HepG2 (cell line): ENCODE measurements around the gene ANKRD44. TPM values are rescaled to one million over a fixed set of nuclear protein-coding genes. Genes with fewer than 3 reads are reported as not detected.

Experiments
- ATAC-seq: fragments of 200-7000 bp; cut with Tn5 transposase; 3 replicates; pipeline ENCODE4 v1.9.1; 2020; ENCODE audit warnings: mild to moderate bottlenecking, moderate library complexity
- BruUV-seq: library from RNA; stranded (reverse); fragments of 400-500 nt; replicated peaks from 2 replicates; lab custom pipeline; 2021; lab: Mats Ljungman, UMichigan
- CTCF ChIA-PET: fragments of 300-600 bp; formaldehyde crosslinking; extraction: SDS; loops from one replicate; lab custom pipeline; 2021; ENCODE audit warnings: low total read pairs, inconsistent platforms, low intra/inter-chr PET ratio; lab: Yijun Ruan, JAX
- POLR2A ChIA-PET: fragments of 350-600 bp; sonication (Branson Sonifier 250); formaldehyde crosslinking; loops from one replicate; lab custom pipeline; 2020; ENCODE audit warnings: antibody characterized with exemption, inconsistent platforms; lab: Yijun Ruan, JAX
- DNase-seq: peaks from one replicate; pipeline ENCODE4 v3.0.0-alpha.2; 2015; ENCODE audit warnings: low spot score
- FAIRE-seq: peaks from 3 replicates; lab custom pipeline; 2011; peaks lifted over from hg19 to GRCh38; lab: Jason Lieb, UNC
- H2AFZ ChIP-seq: one replicate; pipeline ENCODE4 v1.6.1; 2011; ENCODE audit warnings: low read length, inconsistent platforms
- H3K27ac ChIP-seq: fragments of 300-600 bp; 3 replicates; pipeline ENCODE4 v1.8.0; 2011; ENCODE audit warnings: mixed run types, mild to moderate bottlenecking, mixed read lengths, low read length, inconsistent platforms; ENCODE audit not compliant: insufficient read depth; ENCODE audit errors: extremely low read length
- H3K27me3 ChIP-seq, 2 experiments: fragments of 200-600 bp in 1 of 2; 2 replicates in 1 of 2; 3 replicates in 1 of 2; pipeline versions ENCODE4 v1.6.0 to v1.8.0; 2011; ENCODE audit warnings: low read length in 2 of 2, mild to moderate bottlenecking in 2 of 2, moderate library complexity in 2 of 2, inconsistent platforms in 1 of 2; ENCODE audit not compliant: insufficient read depth in 2 of 2, control insufficient read depth in 1 of 2
- H3K36me3 ChIP-seq, 2 experiments: fragments of 200-600 bp in 1 of 2; replicated peaks in 1 of 2; 2 replicates in 1 of 2; 3 replicates in 1 of 2; pipeline versions ENCODE4 v1.5.1 to v1.8.0; 2011; ENCODE audit warnings: low read length in 2 of 2, inconsistent platforms in 1 of 2; ENCODE audit not compliant: insufficient read depth in 2 of 2, control insufficient read depth in 1 of 2
- H3K4me1 ChIP-seq: 2 replicates; pipeline ENCODE4 v1.5.1; 2012; ENCODE audit warnings: low read length, inconsistent platforms; ENCODE audit not compliant: insufficient read depth
- H3K4me2 ChIP-seq: 2 replicates; pipeline ENCODE4 v1.6.0; 2011; ENCODE audit warnings: low read depth, low read length, inconsistent platforms
- H3K4me3 ChIP-seq, 3 experiments: fragments of 200-600 bp in 1 of 3; sonication (generic), shearing (Covaris generic) in 1 of 3; replicated peaks in 1 of 3; 2 replicates each; pipeline ENCODE4 v1.5.1; 2011 to 2016; ENCODE audit warnings: low read length in 3 of 3, inconsistent platforms in 2 of 3, low read depth in 2 of 3, mild to moderate bottlenecking in 2 of 3, control low read depth in 1 of 3, mixed read lengths in 1 of 3; ENCODE audit not compliant: insufficient read depth in 1 of 3
- H3K79me2 ChIP-seq: one replicate; pipeline ENCODE4 v1.6.1; 2011; ENCODE audit warnings: low read length, inconsistent platforms; ENCODE audit not compliant: insufficient read depth
- H3K9ac ChIP-seq: 2 replicates; pipeline ENCODE4 v1.6.0; 2011; ENCODE audit warnings: mild to moderate bottlenecking, low read depth, low read length, inconsistent platforms; ENCODE audit not compliant: insufficient read depth
- H3K9me3 ChIP-seq: 2 replicates; pipeline ENCODE4 v1.5.1; 2012; ENCODE audit warnings: mild to moderate bottlenecking, low read length
- H4K20me1 ChIP-seq: 2 replicates; pipeline ENCODE4 v1.6.0; 2011; ENCODE audit warnings: inconsistent platforms, mild to moderate bottlenecking, low read length, moderate library complexity; ENCODE audit not compliant: insufficient read depth
- ASH2L ChIP-seq: fragments of 300-600, 200-600 bp; sonication (generic); IDR thresholded peaks from 2 replicates; pipeline ENCODE4 v1.7.0; 2017; ENCODE audit warnings: low read depth, mild to moderate bottlenecking, moderate library complexity, mixed read lengths, low read length; ENCODE audit not compliant: insufficient read length
- FOSL1 ChIP-seq: sonication (generic); formaldehyde crosslinking; IDR thresholded peaks from 2 replicates; pipeline ENCODE4 v1.9.0; 2021; ENCODE audit warnings: missing genetic modification reagents, borderline replicate concordance
- FOXA3 ChIP-seq: IDR thresholded peaks from 2 replicates; pipeline ENCODE4 v1.6.1; 2016; ENCODE audit warnings: missing genetic modification reagents, missing compliant biosample characterization
- GATAD1 ChIP-seq: IDR thresholded peaks from 2 replicates; pipeline ENCODE4 v1.6.1; 2016; ENCODE audit warnings: missing genetic modification reagents, missing compliant biosample characterization
- KAT8 ChIP-seq: IDR thresholded peaks from 2 replicates; pipeline ENCODE4 v1.6.1; 2016; ENCODE audit warnings: missing genetic modification reagents, missing compliant biosample characterization
- KLF12 ChIP-seq: sonication (generic); formaldehyde crosslinking; IDR thresholded peaks from 2 replicates; pipeline ENCODE4 v1.4.0; 2020; ENCODE audit warnings: missing genetic modification reagents, borderline replicate concordance
- NCOA1 ChIP-seq: sonication (generic); formaldehyde crosslinking; IDR thresholded peaks from 2 replicates; pipeline ENCODE4 v1.9.0; 2021; ENCODE audit warnings: missing genetic modification reagents
- SAFB2 ChIP-seq: sonication (generic); formaldehyde crosslinking; IDR thresholded peaks from 2 replicates; pipeline ENCODE4 v1.5.1; 2020; ENCODE audit warnings: missing genetic modification reagents, low read depth, mild to moderate bottlenecking, borderline replicate concordance
- SMAD1 ChIP-seq: sonication (generic); formaldehyde crosslinking; IDR thresholded peaks from 2 replicates; pipeline ENCODE4 v1.4.0; 2020; ENCODE audit warnings: missing genetic modification reagents, low read depth, mild to moderate bottlenecking, borderline replicate concordance
- ZBTB42 ChIP-seq: sonication (generic); formaldehyde crosslinking; IDR thresholded peaks from 2 replicates; pipeline ENCODE4 v1.5.0; 2020; ENCODE audit warnings: mild to moderate bottlenecking, missing genetic modification reagents
- ZMYM3 ChIP-seq: sonication (generic); formaldehyde crosslinking; IDR thresholded peaks from 2 replicates; pipeline ENCODE4 v1.5.1; 2020; ENCODE audit warnings: mild to moderate bottlenecking, missing genetic modification reagents
- ZNF343 ChIP-seq: sonication (generic); formaldehyde crosslinking; IDR thresholded peaks from 2 replicates; pipeline ENCODE4 v1.4.0; 2020; ENCODE audit warnings: mild to moderate bottlenecking, missing genetic modification reagents
- ZNF484 ChIP-seq: sonication (generic); formaldehyde crosslinking; IDR thresholded peaks from 2 replicates; pipeline ENCODE4 v1.5.1; 2020; ENCODE audit warnings: mild to moderate bottlenecking, low read depth, missing genetic modification reagents, borderline replicate concordance
- ZNF605 ChIP-seq: sonication (generic); formaldehyde crosslinking; IDR thresholded peaks from 2 replicates; pipeline ENCODE4 v1.8.0; 2022; ENCODE audit warnings: mild to moderate bottlenecking, missing genetic modification reagents
- WGBS: methylation state at CpG from one replicate; pipeline ENCODE4 v1.1.6; 2017; ENCODE audit warnings: low lambda C conversion rate; 5-methylcytosine and 5-hydroxymethylcytosine counted together
- in situ Hi-C: cut with HindIII; loops from 2 replicates; pipeline ENCODE4 v1.10.0; 2017; ENCODE audit warnings: low pct_unique_long_range_greater_than_20kb; ENCODE audit not compliant: extremely low pct_ligation_motif_present
- intact Hi-C: fragments of 100-400 bp; cut with micrococcal nuclease; formaldehyde crosslinking; loops from one replicate; pipeline ENCODE4 v1.10.0; 2022; ENCODE audit not compliant: unreplicated experiment
- polyA plus RNA-seq, 8 experiments: library from polyadenylated mRNA; depleted of rRNA in 3 of 8; stranded (reverse) in 7 of 8; unstranded in 1 of 8; fragments of >200 nt; fragmentation: Illumina TruSeq in 4 of 8; extraction: Trizol in 4 of 8; gene quantifications; 2 replicates each; pipeline versions ENCODE4 v1.2.1 to v1.2.3, GENCODE V29; 2011 to 2016; ENCODE audit warnings: low read depth in 4 of 8, missing spikeins in 1 of 8, mixed read lengths in 1 of 8; ENCODE audit not compliant: insufficient read depth in 1 of 8
- total RNA-seq, 5 experiments: library from RNA; depleted of rRNA; stranded (reverse); fragments of >200 nt; fragmentation: Illumina TruSeq; extraction: Trizol; gene quantifications; 2 replicates each; pipeline ENCODE4 v1.2.3, GENCODE V29; 2016; ENCODE audit warnings: low read depth in 1 of 5
- TF ChIP-seq, protein P1 (sequence below): sonication (generic); formaldehyde crosslinking; IDR thresholded peaks from 2 replicates; pipeline ENCODE4 v1.4.0; 2020; ENCODE audit warnings: low read depth, mild to moderate bottlenecking, missing genetic modification reagents
- TF ChIP-seq, protein P2 (sequence below): sonication (generic); formaldehyde crosslinking; IDR thresholded peaks from 2 replicates; pipeline ENCODE4 v1.4.0; 2020; ENCODE audit warnings: low read depth, missing genetic modification reagents

ANKRD44 gene
- total and polyA plus RNA-seq, 2 of the 13 experiments (the other 11 are each of a cell fraction or from before 2014, with no cell fraction given) = 0.04 to 0.11 TPM

DNA sequence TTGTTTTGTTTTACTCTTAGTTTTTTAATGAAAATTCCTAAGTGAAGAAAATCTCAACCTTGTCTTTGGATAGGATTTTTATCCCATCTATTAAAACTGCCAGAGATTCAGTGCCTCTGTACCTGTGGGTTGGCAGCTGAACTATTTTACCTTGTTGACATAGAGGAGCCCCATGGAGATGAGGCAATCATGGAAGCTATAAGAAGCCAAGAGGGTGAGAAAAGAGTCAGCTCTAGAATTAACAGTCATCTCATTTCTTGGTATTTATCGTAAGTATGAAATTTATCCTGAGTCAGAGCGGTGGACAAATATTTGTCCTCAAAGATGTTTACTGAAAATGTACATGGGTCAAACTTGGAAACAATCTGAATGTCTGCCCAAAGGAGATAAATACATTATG, 348.3 kb downstream of the ANKRD44 start:
- no peak overlapping the region for H3K4me3 ChIP-seq
- H3K9ac ChIP-seq = no peak overlapping the region
- H4K20me1 ChIP-seq = 0 out of 2 replicates have a peak, but pooled peaks cover 3% of the 10 kb centered on the region
- POLR2A ChIA-PET = no interaction called here
- FAIRE-seq = no peak
- DNase-seq = no peak
- peaks cover 10% of the 10 kb centered on the region for H3K4me1 ChIP-seq
- CTCF ChIA-PET = no interaction called here
- no peaks in the 10 kb centered on the region for H3K79me2 ChIP-seq
- H3K9me3 ChIP-seq = no peaks in the 10 kb centered on the region
- H2AFZ ChIP-seq = no peak overlapping the region
- 30% methylated on average over 2 of the region's 2 CpGs for WGBS
- ATAC-seq = no peak
- TF ChIP-seq GATAD1 (no peak), FOXA3 (CRISPR knock-in tag) (0 out of 2 replicates have a peak, but pooled peaks have one; percentile 9), FOSL1 (no peak)
- H3K27ac ChIP-seq = no peak overlapping the region
- intact Hi-C loops = no loop called here
- H3K4me2 ChIP-seq = no peak overlapping the region
- H3K36me3 ChIP-seq = no peaks in the 10 kb centered on the region
- BruUV-seq = no TSS peak
- H3K27me3 ChIP-seq = no peaks in the 10 kb centered on the region
- in situ Hi-C loops = no loop called here

DNA sequence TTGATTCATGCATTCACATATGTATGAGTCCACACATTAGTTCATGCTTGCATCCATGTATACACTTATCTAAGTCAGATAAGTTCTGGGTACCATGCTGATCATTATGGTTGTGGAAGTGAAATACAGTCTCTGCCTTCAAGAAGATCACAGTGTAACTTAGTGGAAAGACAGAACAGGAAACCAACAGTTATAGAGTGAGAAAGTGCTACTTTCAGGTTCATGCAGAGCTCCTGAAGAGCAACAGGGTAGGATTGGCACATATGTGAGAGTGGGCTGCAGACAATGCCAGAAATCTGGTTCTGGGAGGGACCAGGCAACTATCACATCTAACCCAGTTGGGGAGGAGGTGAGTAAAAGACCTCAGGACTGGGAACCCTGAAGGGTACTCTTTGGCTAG, 348.7 kb downstream of the ANKRD44 start:
- Histone ChIP-seq H3K4me1 (peaks cover 10% of the 10 kb centered on the region), H3K4me3 (no peak overlapping the region), H3K4me2 (no peak overlapping the region), H3K9ac (no peak overlapping the region), H3K9me3 (no peaks in the 10 kb centered on the region), H3K27ac (no peak overlapping the region), H3K79me2 (no peaks in the 10 kb centered on the region), H2AFZ (no peak overlapping the region), H3K27me3 (no peaks in the 10 kb centered on the region), H4K20me1 (0 out of 2 replicates have a peak, but pooled peaks cover 3% of the 10 kb centered on the region), H3K36me3 (no peaks in the 10 kb centered on the region)
- FAIRE-seq = no peak
- DNase-seq = no peak
- ChIA-PET CTCF (no interaction called here), POLR2A (no interaction called here)
- in situ Hi-C loops (no loop called here), intact Hi-C loops (no loop called here)
- BruUV-seq = no TSS peak
- no peak for ATAC-seq
- TF ChIP-seq KAT8 (CRISPR knock-in tag) (no peak), ZNF484 (CRISPR knock-in tag) (no peak), ZNF605 (CRISPR knock-in tag) (no peak), SAFB2 (CRISPR knock-in tag) (no peak), ZBTB42 (CRISPR knock-in tag) (no peak), ZMYM3 (CRISPR knock-in tag) (no peak), KLF12 (no peak), ASH2L (no peak), NCOA1 (CRISPR knock-in tag) (no peak), ZNF343 (CRISPR knock-in tag) (no peak), SMAD1 (CRISPR knock-in tag) (no peak)
- TF ChIP-seq, protein P1, sequence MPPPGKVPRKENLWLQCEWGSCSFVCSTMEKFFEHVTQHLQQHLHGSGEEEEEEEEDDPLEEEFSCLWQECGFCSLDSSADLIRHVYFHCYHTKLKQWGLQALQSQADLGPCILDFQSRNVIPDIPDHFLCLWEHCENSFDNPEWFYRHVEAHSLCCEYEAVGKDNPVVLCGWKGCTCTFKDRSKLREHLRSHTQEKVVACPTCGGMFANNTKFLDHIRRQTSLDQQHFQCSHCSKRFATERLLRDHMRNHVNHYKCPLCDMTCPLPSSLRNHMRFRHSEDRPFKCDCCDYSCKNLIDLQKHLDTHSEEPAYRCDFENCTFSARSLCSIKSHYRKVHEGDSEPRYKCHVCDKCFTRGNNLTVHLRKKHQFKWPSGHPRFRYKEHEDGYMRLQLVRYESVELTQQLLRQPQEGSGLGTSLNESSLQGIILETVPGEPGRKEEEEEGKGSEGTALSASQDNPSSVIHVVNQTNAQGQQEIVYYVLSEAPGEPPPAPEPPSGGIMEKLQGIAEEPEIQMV (CRISPR knock-in tag) = no peak
- TF ChIP-seq, protein P2, sequence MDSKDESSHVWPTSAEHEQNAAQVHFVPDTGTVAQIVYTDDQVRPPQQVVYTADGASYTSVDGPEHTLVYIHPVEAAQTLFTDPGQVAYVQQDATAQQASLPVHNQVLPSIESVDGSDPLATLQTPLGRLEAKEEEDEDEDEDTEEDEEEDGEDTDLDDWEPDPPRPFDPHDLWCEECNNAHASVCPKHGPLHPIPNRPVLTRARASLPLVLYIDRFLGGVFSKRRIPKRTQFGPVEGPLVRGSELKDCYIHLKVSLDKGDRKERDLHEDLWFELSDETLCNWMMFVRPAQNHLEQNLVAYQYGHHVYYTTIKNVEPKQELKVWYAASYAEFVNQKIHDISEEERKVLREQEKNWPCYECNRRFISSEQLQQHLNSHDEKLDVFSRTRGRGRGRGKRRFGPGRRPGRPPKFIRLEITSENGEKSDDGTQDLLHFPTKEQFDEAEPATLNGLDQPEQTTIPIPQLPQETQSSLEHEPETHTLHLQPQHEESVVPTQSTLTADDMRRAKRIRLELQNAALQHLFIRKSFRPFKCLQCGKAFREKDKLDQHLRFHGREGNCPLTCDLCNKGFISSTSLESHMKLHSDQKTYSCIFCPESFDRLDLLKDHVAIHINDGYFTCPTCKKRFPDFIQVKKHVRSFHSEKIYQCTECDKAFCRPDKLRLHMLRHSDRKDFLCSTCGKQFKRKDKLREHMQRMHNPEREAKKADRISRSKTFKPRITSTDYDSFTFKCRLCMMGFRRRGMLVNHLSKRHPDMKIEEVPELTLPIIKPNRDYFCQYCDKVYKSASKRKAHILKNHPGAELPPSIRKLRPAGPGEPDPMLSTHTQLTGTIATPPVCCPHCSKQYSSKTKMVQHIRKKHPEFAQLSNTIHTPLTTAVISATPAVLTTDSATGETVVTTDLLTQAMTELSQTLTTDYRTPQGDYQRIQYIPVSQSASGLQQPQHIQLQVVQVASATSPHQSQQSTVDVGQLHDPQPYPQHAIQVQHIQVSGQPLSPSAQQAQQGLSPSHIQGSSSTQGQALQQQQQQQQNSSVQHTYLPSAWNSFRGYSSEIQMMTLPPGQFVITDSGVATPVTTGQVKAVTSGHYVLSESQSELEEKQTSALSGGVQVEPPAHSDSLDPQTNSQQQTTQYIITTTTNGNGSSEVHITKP (CRISPR knock-in tag) = no peak
